HG03575 (cell line): Measurements from ENCODE around the gene MCAT.

ENCODE experiments used
- ATAC-seq: cut with Tn5 transposase; IDR thresholded peaks from one replicate; pipeline ENCODE4 v1.9.1; 2021; ENCODE audit not compliant: unreplicated experiment, insufficient number of reproducible peaks, low FRiP score; ENCODE audit errors: extremely low read depth

The MCAT gene

DNA sequence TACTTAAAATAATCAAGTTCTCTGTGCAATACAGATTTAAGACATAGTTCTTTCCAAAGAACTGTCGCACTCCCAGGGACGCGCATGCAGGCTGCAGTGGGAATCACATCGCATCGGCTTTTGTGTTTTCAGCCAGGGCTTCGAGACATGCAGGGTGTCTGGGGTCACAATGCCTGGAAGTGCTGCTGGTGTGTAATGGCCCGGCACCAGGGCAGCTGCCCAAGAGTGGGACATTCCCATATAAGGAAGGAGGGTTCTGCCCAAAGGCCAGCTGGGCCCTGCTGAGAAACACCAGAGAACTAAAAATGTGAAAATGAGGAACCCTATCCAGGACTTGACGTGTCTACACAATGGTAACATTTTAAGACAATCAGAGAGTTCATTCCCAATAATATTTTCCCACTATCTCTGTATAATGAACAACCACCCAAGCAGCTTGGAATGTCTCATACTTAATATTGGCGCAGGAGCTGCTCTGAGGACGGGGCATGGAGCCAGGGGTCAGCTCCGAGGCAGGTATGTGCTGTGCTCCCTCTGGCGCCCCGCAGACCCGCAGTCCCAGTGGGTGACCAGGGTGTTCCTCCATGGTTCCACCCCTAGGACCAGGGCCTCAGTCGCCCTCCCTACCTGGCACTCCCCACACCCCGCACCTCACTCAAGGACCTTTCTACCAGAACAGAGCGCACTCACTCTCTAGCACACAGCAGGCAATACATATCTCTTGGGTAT, 11.3 kb downstream of the MCAT start:
- ATAC-seq = no peak

DNA sequence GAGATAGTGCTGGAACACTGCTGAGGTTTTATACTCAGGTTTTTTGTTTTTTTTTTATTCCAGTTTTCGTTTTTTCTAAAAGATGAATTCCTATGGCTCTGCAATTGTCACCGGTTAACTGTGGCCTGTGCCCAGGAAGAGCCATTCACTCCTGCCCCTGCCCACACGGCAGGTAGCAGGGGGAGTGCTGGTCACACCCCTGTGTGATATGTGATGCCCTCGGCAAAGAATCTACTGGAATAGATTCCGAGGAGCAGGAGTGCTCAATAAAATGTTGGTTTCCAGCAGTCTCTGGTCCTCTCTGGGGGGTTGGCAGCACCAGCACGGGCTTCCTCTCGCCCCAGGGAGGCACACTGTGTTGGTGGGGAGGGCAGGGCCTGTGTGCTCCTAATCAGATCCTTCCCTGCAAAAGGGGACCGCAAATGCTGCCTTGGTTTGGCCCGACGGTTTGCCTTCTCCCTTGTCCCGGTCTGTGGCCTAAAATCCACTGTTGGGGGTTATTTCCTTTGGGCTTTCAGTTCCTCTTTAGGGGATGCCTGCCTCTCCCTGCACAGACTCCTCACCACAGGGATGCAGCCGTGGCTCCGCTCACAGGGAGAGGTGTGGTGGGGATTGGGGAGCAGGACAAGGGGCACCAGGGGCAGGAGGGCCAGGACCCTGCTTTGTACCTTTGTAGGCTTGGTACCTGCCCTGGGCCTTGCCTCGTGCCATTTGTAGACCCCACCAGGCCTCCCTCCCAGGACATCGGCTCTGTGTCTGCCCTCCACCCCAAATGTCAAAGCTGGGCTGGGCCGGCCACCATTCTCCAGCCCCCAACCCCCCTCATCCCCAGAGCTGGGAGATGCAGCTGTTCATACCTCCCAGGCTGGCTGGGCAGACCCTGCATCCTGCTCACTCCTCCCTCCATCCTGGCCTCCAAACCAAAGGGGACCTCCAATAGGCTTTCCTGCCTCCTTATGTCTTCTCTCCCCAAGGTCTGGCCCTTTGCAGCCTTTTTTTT, 13.5 kb downstream of the MCAT start:
- ATAC-seq = no peak

DNA sequence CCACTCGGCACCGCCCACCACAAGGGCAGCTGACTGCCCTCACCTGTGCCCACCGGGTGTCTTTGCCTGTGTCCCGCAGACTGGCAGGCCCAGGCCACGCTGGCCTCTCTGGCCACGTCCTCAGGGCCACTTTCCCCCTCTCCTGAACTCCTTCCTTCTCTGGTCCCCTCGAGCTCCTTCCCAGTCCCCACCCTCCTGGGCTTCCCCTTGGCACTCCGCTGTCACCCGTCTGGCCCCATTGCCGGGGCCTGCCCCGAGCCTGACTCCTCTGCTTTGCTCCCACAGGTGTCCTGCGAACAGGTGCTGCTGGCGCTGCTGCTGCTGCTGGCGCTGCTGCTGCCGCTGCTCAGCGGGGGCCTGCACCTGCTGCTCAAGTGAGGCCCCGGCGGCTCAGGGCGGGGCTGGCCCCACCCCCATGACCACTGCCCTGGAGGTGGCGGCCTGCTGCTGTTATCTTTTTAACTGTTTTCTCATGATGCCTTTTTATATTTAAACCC, 14.2 kb downstream of the MCAT start:
- ATAC-seq = no peak

DNA sequence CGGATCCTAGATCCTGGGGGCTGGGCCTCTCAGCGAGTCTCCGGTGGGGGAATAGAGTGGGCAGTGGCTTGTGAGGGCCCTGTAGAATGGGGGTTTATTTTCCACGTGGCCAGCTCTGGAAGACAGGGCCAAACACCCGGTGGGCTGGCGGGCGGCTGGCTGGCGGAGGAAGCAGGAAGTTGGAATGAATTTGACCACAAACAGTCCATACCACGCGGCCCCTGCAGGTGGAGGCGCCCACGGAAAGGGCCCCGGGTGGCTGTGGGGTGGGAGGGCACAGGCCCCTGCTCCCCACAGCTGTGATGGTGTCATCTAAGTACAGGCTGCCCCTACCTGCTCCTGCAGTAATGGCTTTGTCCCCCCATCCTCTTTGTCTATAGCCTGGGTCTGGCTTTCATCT, 15.1 kb downstream of the MCAT start:
- ATAC-seq = no peak

DNA sequence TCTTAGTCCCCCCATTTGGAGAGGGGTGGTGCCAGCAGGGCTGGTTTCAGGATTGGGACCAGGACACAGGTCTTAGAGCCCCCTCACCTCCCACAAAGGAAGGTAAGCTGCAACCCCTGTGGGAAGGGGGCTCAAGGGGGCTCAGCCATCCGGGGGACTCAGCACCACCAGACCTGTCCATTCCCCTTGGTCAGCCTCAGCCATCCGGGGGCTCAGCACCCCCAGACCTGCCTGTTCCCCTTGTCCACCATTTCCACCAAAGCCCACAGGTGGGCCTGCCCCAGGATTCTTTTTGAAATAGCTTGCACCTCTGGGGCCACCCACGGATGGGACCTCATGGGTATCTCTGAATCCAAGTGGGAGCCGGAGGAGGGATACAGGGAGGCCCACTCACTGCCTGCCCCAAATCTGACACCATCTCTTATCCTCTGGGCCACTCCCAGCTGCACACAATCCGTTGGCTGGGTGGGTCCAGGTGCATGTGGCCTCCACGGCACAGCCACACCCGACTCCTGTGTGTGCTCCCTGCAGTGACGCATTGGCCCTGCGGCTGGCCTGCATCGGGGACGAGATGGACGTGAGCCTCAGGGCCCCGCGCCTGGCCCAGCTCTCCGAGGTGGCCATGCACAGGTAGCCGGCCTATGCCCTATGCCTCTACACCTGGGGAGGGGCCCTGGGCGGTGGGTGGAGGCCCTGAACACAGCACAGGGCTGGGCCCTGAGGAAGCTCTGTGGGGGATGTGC, 15.9 kb downstream of the MCAT start:
- no peak for ATAC-seq

DNA sequence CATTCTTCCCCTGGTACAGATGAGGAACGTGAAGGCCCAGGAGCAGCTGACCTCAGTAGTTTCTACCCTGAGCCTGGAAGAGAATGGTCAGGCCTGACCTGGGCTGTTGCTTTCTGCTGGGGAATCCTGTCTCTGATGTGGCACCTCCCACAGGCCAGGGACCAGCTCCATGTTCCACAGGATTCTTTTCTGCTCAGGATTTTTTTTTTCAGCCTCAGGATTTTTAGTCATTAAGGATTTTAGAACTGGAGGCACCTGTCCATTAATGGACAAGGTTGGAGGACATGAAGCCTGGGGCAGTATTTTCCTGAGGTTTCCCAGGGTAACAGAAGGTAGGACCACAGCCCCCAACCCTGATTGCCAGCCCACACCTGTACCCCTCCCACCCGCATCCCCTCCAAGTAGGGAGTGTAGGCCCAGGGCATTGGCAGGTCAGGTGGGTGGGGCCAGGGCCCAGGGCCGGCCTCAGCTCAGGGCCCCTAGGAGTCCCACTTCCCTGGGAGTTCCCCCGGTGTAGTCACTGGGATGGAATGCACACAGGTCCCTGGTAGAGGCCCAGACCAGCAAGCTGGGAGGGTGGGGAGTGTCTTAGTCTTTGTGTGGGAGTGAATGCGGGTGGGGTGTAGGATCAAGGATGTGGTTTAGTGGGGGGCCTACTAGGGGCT, 16.6 kb downstream of the MCAT start:
- ATAC-seq = no peak

DNA sequence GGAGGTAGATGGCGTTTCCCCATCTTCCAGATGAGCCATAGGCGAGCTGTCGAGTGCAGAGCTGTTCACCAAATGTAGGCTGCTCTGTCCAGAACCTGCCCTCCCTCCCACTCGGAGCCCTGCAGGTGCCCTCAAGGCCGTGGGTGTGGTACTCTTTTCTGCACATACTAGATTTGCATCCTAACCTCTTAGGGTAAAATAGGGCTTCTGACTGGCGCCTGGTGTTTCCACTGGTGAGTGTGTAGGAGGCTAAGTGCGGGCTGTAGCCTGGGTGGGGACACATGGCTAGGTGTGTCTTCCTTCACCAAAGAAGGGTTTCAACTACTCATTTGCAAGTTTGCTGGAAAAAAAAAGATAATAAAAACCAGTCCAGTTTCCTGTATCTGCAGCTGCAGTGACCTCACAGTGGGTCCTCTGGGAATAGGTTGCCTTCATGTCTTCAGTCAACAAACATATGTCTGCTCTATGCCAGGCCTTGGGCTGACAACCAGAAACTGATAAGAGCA, 24.2 kb downstream of the MCAT start:
- ATAC-seq = no peak

DNA sequence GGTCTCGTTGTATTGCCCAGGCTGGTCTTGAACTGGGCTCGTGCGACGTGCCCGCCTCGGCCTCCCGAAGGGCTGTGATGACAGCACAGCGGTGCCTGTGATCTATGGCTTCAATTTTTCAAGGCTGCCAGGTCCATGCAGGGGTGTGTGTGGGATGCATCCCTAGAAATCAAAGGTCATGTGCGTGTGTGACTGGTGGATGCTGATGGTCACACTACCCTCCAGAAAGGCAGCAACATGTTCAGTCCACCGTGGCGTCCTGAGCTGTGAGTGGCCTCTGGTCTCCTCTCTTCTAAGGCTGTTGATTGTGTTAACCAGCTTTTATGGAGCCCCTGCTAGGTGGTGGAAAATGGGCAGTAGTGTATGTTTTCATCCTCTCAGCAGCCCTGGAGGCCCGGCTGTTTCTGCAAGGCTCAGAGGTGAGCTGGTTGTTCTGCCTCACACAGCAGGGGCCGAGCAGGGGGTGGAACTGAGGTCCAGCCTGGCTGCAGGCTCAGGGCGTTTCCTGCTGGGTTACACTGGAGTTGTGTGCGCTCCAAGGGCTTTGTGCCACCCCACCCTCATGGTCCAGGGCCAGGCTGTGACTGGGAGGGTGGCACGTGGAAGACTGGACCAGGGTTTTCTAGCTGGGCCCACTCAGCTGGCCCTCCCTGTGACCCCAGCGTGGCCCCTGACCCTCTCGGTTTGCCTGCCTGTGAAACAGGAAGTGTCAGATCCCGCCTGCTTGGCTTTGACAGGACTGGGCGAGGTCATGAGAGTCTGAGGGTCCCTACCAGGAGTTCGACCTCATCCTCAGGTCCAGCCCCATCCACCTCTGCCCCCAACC, 25.0 kb downstream of the MCAT start:
- ATAC-seq = no peak

DNA sequence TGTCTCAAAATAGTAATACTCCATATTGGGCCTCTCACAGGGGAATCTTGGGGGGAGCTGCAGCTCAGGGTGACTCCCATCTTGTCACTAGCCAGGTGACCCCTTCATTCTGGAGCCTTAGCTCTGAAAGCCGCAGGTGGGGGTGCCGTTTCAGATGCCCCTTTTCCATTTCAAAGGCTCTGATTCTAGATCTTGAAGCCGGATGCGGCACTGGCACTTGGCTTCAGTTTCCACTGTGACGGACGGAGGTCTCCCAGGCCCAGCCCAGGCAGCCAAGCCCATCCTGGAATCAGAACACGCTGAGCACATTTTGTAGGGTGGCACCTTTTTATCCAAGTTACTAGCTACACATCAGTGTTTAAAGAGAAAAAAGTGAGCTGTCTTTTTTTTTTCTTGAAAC, 26.3 kb downstream of the MCAT start:
- ATAC-seq = no peak

DNA sequence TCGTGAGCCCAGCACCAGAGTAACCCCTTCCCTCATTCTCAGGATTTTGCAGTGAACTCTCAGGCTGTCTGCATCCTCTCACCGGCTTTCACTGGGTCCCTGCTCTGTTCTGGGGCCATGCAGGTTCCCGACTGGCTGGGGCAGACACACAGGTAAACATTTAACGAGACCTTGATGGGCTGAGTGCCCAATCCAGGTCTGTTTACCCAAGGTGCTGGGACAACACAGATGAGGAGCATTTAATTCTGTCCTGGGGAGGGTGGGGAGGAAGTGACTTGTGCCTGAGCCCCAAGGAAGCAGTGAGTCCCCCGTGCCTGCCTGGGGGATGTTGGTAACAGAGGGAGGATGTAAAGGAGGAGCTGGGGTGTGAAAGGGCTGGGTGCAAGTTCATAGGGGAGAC, 28.2 kb downstream of the MCAT start:
- no peak for ATAC-seq

DNA sequence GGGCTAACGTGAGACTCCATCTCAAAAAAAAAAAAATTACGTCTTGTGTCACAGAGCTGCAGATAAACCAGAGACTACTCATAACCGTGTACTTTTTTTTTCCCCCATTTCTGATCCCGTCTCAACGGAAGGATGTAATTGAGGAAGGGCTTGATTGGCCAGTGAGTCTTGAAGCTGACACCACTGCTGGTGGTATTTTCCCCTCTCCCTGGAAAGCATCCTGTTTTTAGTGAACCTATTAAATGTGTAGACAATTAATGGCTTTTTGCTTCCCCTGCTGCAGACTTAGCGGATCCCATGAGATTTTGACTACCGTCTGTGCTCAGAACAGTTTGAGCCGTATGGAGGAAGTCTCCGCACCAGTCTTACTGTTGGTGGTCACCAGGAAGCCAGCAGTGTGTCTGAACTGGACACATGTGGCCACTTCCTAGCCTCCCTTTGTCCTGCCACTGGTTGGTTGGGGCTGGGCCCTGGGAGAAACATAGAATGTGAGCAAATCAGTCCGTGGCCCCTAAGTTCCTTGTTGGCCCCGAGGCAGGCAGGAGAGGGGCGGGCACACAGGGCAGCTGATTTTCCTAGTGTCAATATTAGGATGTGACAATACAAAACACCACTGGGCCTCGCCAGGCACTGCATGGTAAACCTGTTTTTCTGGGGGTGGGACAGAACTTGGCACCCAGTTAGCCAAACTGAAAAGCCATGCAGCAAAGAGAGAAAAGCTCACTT, 29.5 kb downstream of the MCAT start:
- ATAC-seq = no peak

DNA sequence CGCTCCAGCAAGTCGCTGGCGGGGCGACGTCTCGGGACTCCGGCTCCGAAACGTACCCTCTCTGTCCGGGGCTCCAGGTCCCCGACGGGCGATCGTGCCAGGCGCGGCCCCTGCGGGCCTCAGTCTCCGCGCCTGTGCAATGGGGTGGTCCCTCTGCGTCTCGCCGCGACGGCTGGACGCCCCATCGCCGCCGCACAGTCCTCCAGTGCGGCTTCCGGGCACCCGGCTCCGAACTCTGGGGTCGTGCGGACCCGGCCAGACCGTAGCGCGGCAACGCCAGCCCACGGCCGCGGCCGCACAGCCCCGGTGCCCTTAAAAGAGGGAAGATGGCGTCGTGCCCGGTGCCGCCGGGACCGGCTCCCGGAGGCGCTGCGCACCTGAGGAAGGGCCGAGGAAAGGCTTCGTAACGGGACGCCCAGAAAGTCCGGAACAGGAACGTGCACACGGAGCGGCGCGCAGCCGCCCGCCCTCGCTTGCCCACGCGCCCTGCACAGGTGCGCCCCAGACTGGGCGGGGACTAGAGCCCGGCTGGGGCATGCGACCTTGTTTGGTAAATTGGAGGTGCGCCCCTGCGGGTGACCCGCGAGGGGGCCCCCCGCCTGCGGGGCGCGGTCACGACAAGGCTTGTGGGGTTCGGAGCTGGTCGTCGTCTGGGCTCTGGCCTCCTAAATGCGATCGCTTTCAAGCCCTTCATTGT, 32.1 kb downstream of the MCAT start:
- no peak for ATAC-seq

DNA sequence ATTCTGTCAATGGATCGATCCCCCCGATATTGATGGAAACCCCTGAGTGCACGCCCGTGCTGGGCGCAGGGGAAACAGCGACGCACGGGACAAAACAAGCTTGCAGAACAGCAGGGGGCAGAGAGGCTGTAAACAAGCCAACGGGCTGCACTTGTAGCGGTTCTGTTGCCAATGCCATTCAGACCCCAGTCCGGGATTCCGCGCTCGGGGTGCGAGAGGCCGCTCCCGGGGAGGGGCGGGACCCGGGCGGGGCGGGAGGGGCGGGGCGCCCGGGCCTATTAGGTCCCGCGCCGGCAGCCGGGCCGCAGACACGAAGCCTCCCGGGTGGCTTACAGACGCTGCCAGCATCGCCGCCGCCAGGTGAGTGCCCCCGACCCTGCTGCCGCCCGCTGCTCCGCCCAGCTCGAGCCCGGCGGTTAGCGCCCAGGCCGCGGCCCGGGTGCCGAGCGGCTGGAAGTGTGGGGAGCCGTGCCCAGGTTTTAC, 32.7 kb downstream of the MCAT start, which contains the start of gene BIK:
Gene BIK, plus strand, starts transcription at position 307 of the 483 bp plus-strand sequence. CDS start 13,273 bp downstream, outside the sequence.
- no peak for ATAC-seq

DNA sequence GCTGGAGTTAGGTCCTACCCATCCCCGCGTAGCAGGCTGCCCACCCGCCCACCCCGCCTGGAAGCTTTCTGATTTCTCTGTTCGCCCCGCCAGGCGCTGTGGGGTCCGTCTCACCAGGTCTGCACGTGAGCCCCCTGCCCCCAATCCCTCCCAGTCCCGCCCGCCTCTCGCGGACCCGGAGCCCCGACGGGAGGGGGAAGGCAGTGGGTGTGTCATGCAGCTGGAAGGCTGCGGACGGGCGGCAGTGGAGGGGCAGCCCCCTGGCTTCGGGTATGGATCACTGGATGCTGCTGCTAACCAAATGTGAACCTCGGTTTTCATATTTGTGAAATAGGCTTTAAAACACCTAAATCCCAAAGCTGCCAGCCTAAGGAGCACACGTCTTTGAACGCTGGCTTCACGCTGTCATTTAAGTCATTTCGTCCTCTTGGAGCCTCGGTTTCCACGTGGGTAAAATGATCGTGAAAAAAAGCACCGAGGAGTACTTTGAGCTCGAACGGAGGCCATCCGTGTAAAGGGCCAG, 33.2 kb downstream of the MCAT start:
- ATAC-seq = no peak

DNA sequence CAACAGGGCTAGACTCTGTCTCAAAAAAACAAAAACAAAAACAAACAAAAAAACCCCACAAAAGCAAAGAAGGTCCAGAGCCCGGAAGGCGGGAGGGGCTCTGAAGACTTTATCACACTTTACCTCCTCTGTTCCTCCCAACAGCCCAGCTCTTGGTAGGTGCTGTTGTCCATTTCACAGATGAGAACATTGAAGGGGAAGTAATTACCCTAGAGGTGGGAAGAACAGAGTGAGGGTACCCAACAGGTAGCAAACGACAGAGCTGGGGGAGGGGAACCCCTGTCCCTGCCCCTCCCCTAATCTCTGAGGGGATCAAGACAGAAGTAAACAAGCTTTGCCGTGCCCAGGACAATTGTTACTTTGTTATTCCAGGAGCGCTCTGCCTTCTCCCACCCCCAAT, 33.7 kb downstream of the MCAT start:
- ATAC-seq = no peak

DNA sequence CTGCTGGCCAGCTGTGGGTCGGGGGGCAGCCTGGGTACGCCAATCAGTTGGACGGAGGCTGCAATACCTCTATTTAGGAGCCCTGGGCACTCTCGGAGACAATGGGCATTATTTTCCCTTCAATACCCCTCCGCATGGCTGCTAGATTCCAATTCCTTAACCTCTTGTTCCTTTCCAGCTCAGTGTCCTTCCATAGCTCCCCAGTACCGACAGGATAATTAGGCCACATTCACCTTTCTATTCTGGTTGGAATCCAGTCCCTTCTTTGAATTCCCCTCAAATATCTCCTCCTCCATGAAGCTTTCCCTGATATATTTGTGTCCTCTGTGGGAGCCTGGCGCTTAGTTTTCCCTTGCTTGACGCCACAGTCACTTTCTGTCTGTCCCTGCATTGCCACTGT, 36.9 kb downstream of the MCAT start:
- ATAC-seq = no peak
